DND-41 (cell line): Measurements from ENCODE around the gene SLC49A4.

Experiments used
- ATAC-seq: fragments of 200-7000 bp; cut with Tn5 transposase; 3 replicates; pipeline ENCODE4 v1.9.1; 2021; ENCODE audit warnings: low read depth; ENCODE audit not compliant: insufficient read depth
- DNase-seq: peaks from one replicate; pipeline ENCODE4 v3.0.0-alpha.2; 2020
- H2AFZ ChIP-seq: 2 replicates; pipeline ENCODE4 v1.6.0; 2012; ENCODE audit warnings: low read depth, low read length
- H3K27ac ChIP-seq: 2 replicates; pipeline ENCODE4 v1.5.1; 2012; ENCODE audit warnings: low read length, inconsistent platforms
- H3K27me3 ChIP-seq: fragments of 200-600 bp; sonication (generic); 2 replicates; pipeline ENCODE4 v1.6.0; 2012; ENCODE audit warnings: low read length, mild to moderate bottlenecking, inconsistent platforms; ENCODE audit not compliant: insufficient read depth, poor library complexity
- H3K36me3 ChIP-seq: 2 replicates; pipeline ENCODE4 v1.5.1; 2012; ENCODE audit warnings: low read length, inconsistent platforms; ENCODE audit not compliant: insufficient read depth
- H3K4me1 ChIP-seq: 2 replicates; pipeline ENCODE4 v1.5.1; 2012; ENCODE audit warnings: mild to moderate bottlenecking, low read length; ENCODE audit not compliant: insufficient read depth
- H3K4me2 ChIP-seq: 2 replicates; pipeline ENCODE4 v1.6.0; 2012; ENCODE audit warnings: mild to moderate bottlenecking, moderate library complexity, low read length, inconsistent platforms; ENCODE audit not compliant: insufficient read depth
- H3K4me3 ChIP-seq, 2 experiments: fragments of 200-600 bp in 1 of 2; shearing (Covaris generic) in 1 of 2; 2 replicates each; pipeline ENCODE4 v1.5.1; 2012 to 2016; ENCODE audit warnings: inconsistent platforms in 2 of 2, low read length in 2 of 2, mild to moderate bottlenecking in 2 of 2, low read depth in 1 of 2, moderate library complexity in 1 of 2
- H3K79me2 ChIP-seq: 2 replicates; pipeline ENCODE4 v1.6.0; 2012; ENCODE audit warnings: low read length, inconsistent platforms; ENCODE audit not compliant: insufficient read depth
- H3K9ac ChIP-seq: 2 replicates; pipeline ENCODE4 v1.6.0; 2012; ENCODE audit warnings: low read depth, mild to moderate bottlenecking, inconsistent platforms, low read length, moderate library complexity
- H3K9me3 ChIP-seq: 2 replicates; pipeline ENCODE4 v1.5.1; 2012; ENCODE audit warnings: low read length, moderate library complexity, mild to moderate bottlenecking, inconsistent platforms; ENCODE audit not compliant: insufficient read depth, severe bottlenecking
- H4K20me1 ChIP-seq: 2 replicates; pipeline ENCODE4 v1.6.0; 2012; ENCODE audit warnings: low read length; ENCODE audit not compliant: insufficient read depth
- EZH2 ChIP-seq: IDR thresholded peaks from 3 replicates; pipeline ENCODE4 v1.6.1; 2012; ENCODE audit warnings: borderline replicate concordance, low read depth, mild to moderate bottlenecking, moderate library complexity, low read length, inconsistent platforms; ENCODE audit not compliant: severe bottlenecking
- TF ChIP-seq, protein P1 (sequence below): IDR thresholded peaks from 2 replicates; pipeline ENCODE4 v1.5.1; 2012; ENCODE audit warnings: borderline replicate concordance, low read length, moderate library complexity, mild to moderate bottlenecking; ENCODE audit not compliant: poor library complexity, severe bottlenecking; ENCODE audit errors: extremely low read depth

SLC49A4 gene

DNA sequence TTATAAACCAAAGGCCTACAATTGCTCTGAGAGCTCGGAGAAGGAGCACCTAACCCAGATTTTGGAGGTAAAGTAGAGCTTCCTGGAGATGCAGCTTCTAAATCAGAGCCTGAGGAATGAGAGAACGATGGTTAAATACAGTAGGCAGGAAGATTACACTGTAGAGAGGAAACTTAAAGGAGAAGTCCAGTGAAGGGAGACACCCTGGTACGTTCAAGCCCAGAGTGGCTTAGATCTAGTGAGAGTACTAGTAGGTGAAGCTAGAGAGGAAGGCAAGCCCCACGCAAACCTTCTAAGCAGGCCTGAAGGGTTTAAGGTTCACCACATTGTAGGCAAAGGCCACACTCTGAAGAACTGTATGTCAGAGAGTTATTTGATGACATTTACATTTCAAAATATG is 33.4 kb downstream of the SLC49A4 start:
- Histone ChIP-seq H3K36me3 (peaks cover 6% of the 10 kb centered on the region; the same call in 1 of the 2 replicates), H3K9me3 (no peaks in the 10 kb centered on the region), H3K27me3 (no peaks in the 10 kb centered on the region), H4K20me1 (no peaks in the 10 kb centered on the region), H3K9ac (no peak overlapping the region), H3K4me2 (no peak overlapping the region), H2AFZ (no peak overlapping the region), H3K79me2 (no peaks in the 10 kb centered on the region), H3K4me1 (no peaks in the 10 kb centered on the region), H3K4me3 (no peak overlapping the region), H3K27ac (no peak overlapping the region)
- no peak for TF ChIP-seq EZH2
- TF ChIP-seq, protein P1, sequence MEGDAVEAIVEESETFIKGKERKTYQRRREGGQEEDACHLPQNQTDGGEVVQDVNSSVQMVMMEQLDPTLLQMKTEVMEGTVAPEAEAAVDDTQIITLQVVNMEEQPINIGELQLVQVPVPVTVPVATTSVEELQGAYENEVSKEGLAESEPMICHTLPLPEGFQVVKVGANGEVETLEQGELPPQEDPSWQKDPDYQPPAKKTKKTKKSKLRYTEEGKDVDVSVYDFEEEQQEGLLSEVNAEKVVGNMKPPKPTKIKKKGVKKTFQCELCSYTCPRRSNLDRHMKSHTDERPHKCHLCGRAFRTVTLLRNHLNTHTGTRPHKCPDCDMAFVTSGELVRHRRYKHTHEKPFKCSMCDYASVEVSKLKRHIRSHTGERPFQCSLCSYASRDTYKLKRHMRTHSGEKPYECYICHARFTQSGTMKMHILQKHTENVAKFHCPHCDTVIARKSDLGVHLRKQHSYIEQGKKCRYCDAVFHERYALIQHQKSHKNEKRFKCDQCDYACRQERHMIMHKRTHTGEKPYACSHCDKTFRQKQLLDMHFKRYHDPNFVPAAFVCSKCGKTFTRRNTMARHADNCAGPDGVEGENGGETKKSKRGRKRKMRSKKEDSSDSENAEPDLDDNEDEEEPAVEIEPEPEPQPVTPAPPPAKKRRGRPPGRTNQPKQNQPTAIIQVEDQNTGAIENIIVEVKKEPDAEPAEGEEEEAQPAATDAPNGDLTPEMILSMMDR: no peak
- no peak for ATAC-seq
- DNase-seq: no peak

DNA sequence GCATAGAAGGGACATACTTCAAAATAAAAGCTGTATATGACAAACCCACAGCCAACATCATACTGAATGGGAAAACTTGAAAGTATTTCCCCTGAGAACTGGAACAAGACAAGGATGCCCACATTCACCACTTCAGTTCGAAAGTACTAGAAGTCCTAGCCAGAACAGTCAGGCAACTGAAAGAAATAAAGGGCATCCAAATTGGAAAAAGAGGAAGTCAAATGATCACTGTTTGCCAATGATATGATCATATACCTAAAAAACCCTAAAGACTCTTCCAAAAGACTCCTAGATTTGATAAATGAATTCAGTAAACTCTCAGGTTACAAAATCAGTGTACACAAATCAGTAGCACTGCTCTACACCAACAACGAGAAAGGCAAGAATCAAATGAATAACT is 40.7 kb downstream of the SLC49A4 start:
- no peaks in the 10 kb centered on the region for H3K79me2 ChIP-seq
- ATAC-seq: no peak
- no peaks in the 10 kb centered on the region for H3K9me3 ChIP-seq
- no peak overlapping the region for H2AFZ ChIP-seq
- H3K36me3 ChIP-seq: no peaks in the 10 kb centered on the region; the same call in 1 of the 2 replicates
- H3K9ac ChIP-seq: no peak overlapping the region
- no peaks in the 10 kb centered on the region for H4K20me1 ChIP-seq
- no peak overlapping the region for H3K4me3 ChIP-seq
- DNase-seq: no peak
- TF ChIP-seq, protein P1: no peak
- no peak for TF ChIP-seq EZH2
- H3K27me3 ChIP-seq: no peaks in the 10 kb centered on the region
- no peak overlapping the region for H3K4me2 ChIP-seq
- no peak overlapping the region for H3K27ac ChIP-seq
- no peaks in the 10 kb centered on the region for H3K4me1 ChIP-seq

DNA sequence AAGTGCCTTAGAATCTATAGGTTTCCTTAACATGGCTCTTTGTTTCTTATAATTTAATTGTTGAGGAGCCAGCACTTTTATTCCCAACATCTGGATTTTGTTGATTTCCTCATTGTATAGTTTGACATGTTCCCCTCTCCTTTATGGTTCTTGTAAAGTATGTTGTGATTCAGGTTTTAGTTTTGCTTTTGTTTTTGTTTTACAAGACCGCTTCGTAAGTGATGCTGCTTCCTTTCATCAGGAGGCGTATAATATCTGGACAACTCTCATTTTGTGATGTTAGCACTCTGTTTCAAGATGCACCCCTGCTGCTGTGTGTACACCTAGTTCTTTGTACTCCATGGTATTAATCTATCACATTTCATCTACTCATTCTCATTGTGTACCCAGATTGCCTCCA is 48.7 kb downstream of the SLC49A4 start:
- Histone ChIP-seq H3K9me3 (no peaks in the 10 kb centered on the region), H3K27ac (no peak overlapping the region), H3K4me3 (no peak overlapping the region), H4K20me1 (no peaks in the 10 kb centered on the region), H3K4me1 (no peaks in the 10 kb centered on the region), H3K79me2 (no peaks in the 10 kb centered on the region), H2AFZ (no peak overlapping the region), H3K36me3 (no peaks in the 10 kb centered on the region; the same call in 1 of the 2 replicates), H3K9ac (no peak overlapping the region), H3K4me2 (no peak overlapping the region), H3K27me3 (no peaks in the 10 kb centered on the region)
- DNase-seq: no peak
- TF ChIP-seq EZH2: no peak
- TF ChIP-seq, protein P1: no peak
- no peak for ATAC-seq

- Histone ChIP-seq H3K79me2 (no peaks in the 10 kb centered on the region), H3K27ac (no peak overlapping the region)
- DNase-seq: no peak
Measured at GRCh38 chr3:122857019-122857418, 62.1 kb downstream of the SLC49A4 start.

More at GRCh38 chr3:122857019-122857418, 62.1 kb downstream of the SLC49A4 start:
- no peaks in the 10 kb centered on the region for H3K36me3 ChIP-seq
- no peaks in the 10 kb centered on the region for H4K20me1 ChIP-seq
- H3K9ac ChIP-seq: no peak overlapping the region
- no peaks in the 10 kb centered on the region for H3K27me3 ChIP-seq
- no peaks in the 10 kb centered on the region for H3K9me3 ChIP-seq
- H3K4me3 ChIP-seq: no peak overlapping the region
- H3K4me1 ChIP-seq: no peaks in the 10 kb centered on the region
- no peak for ATAC-seq
- H3K4me2 ChIP-seq: no peak overlapping the region
- H2AFZ ChIP-seq: no peak overlapping the region
- TF ChIP-seq, protein P1: no peak
- no peak for TF ChIP-seq EZH2
